Body of pancreas (tissue), 4 donors: ENCODE data around the gene ARL13B.
"Not testable (repeated sequence)": the region's sequence is repeated elsewhere in the genome, so short reads cannot be mapped to it uniquely, and the experiment has no call there.

Experiments used
- POLR2A ChIP-seq, 3 donors: fragments of 450-650 bp; IDR thresholded peaks; one replicate each; pipeline ENCODE4 v1.6.1; 2016; ENCODE audit warnings: antibody characterized with exemption in 3 of 3, mild to moderate bottlenecking in 2 of 3
- TF ChIP-seq, protein P1 (sequence below), 7 experiments: fragments of 450-650 bp in 4 of 7; fragments of 200-600 bp in 3 of 7; sonication (generic) in 3 of 7; IDR thresholded peaks; one replicate each; pipeline ENCODE4 v1.5.1; 2016 to 2019; ENCODE audit warnings: antibody characterized with exemption in 7 of 7

GRCh38 chr3:94044100-94044936 is 64.4 kb downstream of the ARL13B start:
- TF ChIP-seq, protein P1, sequence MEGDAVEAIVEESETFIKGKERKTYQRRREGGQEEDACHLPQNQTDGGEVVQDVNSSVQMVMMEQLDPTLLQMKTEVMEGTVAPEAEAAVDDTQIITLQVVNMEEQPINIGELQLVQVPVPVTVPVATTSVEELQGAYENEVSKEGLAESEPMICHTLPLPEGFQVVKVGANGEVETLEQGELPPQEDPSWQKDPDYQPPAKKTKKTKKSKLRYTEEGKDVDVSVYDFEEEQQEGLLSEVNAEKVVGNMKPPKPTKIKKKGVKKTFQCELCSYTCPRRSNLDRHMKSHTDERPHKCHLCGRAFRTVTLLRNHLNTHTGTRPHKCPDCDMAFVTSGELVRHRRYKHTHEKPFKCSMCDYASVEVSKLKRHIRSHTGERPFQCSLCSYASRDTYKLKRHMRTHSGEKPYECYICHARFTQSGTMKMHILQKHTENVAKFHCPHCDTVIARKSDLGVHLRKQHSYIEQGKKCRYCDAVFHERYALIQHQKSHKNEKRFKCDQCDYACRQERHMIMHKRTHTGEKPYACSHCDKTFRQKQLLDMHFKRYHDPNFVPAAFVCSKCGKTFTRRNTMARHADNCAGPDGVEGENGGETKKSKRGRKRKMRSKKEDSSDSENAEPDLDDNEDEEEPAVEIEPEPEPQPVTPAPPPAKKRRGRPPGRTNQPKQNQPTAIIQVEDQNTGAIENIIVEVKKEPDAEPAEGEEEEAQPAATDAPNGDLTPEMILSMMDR (IDR thresholded peaks at IDR 0.05) = not testable (repeated sequence)
- TF ChIP-seq POLR2A (IDR thresholded peaks at IDR 0.05) = not testable (repeated sequence)
